Epidermal melanocyte (primary cell): ENCODE measurements around the gene WWOX.

Source experiments
- DNase-seq: peaks from one replicate; pipeline ENCODE4 v3.0.0; 2011; ENCODE audit warnings: low spot score; ENCODE audit not compliant: insufficient read length

The WWOX gene

GRCh38 chr16:78390508-78391324 lies 291.3 kb downstream of the WWOX start:
- no peak for DNase-seq

DNA sequence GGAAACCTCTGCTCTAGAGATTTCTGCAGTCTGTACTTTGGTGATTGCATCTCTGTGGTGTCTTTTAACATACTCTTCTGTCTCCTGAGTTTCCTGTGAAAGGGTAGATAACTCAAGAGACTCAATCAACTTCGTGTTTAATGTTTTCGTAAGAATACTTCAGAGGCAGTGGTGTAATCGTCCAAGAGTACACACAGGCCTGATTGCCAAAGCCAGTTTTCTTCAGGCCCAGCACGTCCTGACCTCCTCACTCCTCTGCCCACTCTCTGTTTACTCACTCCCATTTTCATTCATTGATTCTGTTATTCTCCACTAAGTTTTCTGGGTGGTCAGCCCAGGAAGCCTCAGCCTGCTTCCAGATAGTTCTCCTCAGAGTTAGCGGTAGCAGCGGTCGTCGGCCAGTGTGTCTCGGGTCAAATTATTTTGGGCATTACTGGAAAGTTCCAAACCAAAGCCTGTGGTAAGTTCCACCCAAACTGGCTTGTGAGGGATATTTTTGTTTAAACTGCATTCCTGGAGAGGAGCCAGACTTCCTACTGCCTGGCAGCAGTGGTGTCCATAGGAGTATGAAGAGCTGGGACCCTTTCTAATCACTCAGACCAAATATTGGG lies 293.2 kb downstream of the WWOX start:
- DNase-seq: no peak

GRCh38 chr16:78395035-78395434 lies 295.6 kb downstream of the WWOX start:
- no peak for DNase-seq

DNA sequence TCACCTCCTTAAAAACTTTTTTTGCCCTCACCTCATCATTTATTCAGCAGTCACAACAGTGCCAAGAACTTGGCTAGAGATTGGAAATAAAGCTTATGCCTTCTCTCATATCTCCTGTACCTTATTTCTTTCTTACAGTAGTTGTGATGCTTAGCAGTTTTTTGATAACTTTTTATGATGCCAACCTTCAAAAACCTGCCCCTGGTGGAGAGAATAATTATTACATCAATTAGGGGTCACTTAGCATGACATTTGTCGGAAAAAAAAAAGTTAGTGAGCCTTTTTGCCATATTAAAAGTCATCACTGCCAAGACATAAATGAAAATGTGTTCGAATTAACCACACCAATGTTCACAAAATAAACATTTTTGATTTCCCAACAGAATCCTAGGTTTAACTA lies 296.6 kb downstream of the WWOX start:
- DNase-seq: no peak

GRCh38 chr16:78396673-78397072 lies 297.2 kb downstream of the WWOX start:
- DNase-seq: no peak

DNA sequence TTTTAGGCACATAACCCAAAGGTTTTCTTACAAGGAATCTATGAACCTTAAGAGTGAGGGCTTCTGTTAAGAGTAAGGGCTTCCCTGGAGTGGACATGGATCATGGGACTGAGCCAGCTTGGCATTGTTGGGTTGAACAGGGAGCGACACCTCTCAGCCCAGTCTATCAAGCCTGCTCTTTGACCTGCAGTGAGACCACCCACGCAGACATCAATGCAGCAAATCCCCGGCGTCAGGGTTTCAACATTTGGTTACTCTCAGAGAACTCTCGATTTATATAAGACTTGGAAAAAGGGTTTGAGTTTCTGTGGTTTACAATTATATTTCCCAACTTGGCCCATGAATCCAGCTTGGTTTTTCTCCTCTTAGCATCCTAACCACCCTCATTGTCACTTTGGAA lies 299.9 kb downstream of the WWOX start:
- no peak for DNase-seq

DNA sequence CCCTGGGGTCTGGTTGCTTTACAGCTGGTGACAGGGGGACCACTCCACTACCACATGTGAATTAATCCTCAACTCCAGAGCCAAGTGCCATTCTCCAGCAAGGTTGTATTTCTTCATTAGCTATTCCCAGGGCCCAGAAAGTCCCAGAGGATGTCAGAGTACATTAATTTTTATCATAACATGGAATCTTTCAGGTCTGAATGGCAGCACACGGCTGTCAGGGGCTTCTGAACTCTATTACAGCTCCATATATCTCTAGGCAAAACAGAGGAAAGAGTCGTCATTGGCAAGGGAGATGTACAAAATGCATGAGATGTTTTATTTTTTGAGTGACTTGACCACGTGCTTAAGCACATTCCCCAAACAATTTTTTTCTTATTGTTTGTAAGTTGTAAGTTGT lies 303.4 kb downstream of the WWOX start:
- DNase-seq: no peak

- no peak for DNase-seq
Measured at GRCh38 chr16:78405040-78405439, 305.6 kb downstream of the WWOX start.

GRCh38 chr16:78405833-78406232 lies 306.4 kb downstream of the WWOX start:
- DNase-seq: no peak

DNA sequence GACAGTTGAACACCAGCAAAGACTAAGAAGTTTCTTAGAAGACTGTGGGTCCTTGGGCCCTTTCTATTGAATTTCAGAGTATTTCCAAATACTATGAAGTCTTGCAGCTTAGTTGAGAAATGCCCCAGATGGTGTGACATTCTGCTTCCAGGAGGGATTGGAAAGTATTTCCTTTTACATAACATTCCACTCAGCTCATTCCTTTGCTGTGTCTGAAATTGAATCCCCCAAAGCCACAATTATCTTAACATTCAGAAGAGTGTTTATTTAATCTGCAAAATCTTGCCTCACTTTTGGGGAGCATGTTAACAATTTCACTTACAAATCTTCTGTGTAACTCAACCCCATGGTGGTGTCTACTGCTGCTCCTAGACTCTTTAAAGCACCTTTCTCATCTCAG lies 307.7 kb downstream of the WWOX start:
- no peak for DNase-seq

DNA sequence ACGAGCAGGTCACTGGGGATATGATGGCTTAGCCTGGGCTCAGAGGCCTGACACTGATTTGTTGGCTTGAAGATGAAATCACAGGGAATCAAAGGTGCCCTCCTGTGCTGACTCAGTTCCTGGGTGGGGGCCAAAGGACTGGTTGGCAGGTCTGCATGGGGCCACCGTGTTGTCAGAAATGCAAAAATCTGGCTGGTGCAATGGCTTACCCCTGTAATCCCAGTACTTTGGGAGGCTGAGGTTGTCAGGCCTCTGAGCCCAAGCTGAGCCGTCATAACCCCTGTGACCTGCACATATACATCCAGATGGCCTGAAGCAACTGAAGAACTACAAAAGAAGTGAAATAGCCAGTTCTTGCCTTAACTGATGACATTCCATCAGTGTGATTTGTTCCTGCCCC lies 314.2 kb downstream of the WWOX start:
- DNase-seq: no peak

GRCh38 chr16:78415013-78415412 lies 315.6 kb downstream of the WWOX start:
- no peak for DNase-seq

DNA sequence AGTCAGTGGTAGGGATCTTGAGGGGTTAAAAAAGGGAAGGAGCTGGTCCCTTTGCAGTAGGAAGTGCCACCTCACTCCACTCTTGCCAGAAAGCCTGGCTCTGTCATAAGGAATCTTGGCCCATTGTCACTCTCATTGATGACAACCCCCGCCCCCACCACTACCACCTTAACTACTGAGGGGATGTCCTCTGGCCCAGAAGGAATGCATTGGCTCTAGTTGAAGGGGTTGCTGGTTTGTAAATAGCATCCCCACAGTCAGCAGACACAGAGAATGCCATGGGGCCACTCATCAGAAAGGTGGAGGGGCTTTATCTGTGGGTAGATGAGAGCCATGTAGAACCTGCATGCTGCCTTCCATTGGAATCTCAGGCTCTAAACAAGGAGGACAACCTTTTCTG lies 316.2 kb downstream of the WWOX start:
- DNase-seq: no peak

- DNase-seq: no peak
Measured at GRCh38 chr16:78416400-78416799, 316.9 kb downstream of the WWOX start.

- no peak for DNase-seq
Measured at GRCh38 chr16:78421181-78421708, 321.8 kb downstream of the WWOX start.

- DNase-seq: no peak
Measured at GRCh38 chr16:78425281-78425680, 325.8 kb downstream of the WWOX start.

- no peak for DNase-seq
Measured at GRCh38 chr16:78425891-78426510, 326.5 kb downstream of the WWOX start.

- no peak for DNase-seq
Measured at GRCh38 chr16:78428193-78428592, 328.7 kb downstream of the WWOX start.

DNA sequence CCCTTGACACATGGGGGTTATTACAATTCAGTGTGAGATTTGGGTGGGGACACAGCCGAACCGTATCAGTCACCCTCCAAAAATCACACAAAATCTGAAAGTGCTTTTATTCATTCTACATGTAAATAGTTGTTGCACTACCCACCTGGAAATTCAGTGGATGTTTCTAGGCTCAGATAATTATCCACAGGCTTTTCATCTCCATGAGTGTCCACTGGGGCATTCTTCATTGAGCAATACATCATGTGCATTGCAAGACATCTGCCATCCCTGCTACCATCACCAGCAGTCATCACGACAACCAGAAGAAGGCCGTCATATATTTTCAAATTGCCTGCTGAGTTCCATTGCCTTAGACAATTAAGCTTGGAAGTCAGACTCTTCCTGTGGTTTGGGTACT lies 330.8 kb downstream of the WWOX start:
- no peak for DNase-seq

DNA sequence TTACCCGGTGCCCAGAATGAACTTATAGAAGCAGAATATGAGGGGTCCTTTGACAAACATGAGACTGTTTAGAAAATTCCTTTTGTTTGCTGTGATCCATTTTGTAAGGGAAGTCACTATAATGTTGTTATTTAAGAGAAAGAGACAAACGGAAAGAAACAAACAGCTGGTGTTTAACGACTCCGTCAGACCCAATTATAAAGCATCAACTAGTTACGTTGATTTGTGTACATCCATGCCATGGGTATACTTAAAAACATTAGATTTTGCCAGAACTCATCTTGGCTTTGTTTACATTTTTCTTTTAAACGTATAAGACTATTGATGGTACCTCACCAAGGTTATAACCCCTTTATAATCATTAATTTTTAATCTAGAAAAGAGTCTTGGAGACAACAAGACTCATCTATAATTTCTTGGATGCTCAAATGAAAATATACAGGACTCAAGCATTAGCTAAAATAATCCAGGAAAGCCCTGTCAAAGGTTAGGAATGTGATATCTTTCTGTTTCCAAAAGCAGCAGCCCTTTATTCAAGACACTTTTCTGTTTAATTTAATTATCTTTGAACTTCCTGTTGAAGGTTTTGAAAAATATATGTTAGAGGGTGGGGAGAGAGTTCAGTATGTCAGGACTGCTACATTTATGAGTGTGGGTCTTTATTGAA lies 331.7 kb downstream of the WWOX start:
- DNase-seq: no peak

DNA sequence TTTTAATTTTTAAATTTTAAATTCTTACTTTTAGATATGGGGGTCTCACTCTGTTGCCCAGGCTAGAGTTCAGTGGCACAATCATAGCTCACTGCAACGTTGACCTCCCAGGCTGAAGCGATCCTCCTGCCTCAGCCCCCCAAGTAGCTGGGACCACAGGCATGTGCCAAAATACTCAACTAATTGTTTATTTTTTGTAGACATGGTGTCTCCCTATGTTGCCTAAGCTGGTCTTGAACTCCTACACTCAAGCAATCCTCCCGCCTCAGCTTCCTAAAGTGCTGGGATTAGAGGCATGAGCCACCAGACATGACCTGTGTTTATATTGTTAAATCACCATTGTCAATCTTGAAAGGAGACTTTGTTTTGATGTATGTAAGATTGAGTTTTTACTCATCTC lies 332.2 kb downstream of the WWOX start:
- DNase-seq: no peak

GRCh38 chr16:78432451-78432850 lies 333.0 kb downstream of the WWOX start:
- DNase-seq: no peak
